Measurements from ENCODE around the gene BMX. TPM values are rescaled to one million over a fixed set of nuclear protein-coding genes. Genes with fewer than 3 reads are reported as not detected.

BMX gene
- total and polyA plus RNA-seq, 10 of the 15 experiments (the other 5 are each of a cell fraction or from before 2014, with no cell fraction given): not detected

- TF ChIP-seq CEBPZ (IDR thresholded peaks at IDR 0.05; ENCODE audit: low read depth, low read length): no peak
- TF ChIP-seq CTCF (IDR thresholded peaks at IDR 0.05 in 2 of 3, conservative IDR thresholded peaks at IDR 0.05 in 1 of 3; ENCODE audit: control insufficient read depth in 2 of 3, extremely low read depth in 1 of 3, insufficient read depth in 1 of 3, low read depth in 3 of 3, low read length in 3 of 3): no peak
- no peak for TF ChIP-seq E4F1 (IDR thresholded peaks at IDR 0.05; ENCODE audit: borderline replicate concordance, partially characterized antibody)
- TF ChIP-seq RB1 (IDR thresholded peaks at IDR 0.05; ENCODE audit: borderline replicate concordance): no peak
- no peak for TF ChIP-seq PRDM15 (CRISPR knock-in tag; IDR thresholded peaks at IDR 0.05)
- no peak for TF ChIP-seq USF1 (IDR thresholded peaks at IDR 0.05; ENCODE audit: borderline replicate concordance, extremely low read length, insufficient read depth, low read depth, low read length)
- TF ChIP-seq CBX5 (IDR thresholded peaks at IDR 0.05; ENCODE audit: low read depth): no peak
These were observed 3.8 kb upstream of the BMX start (continued) for GRCh38 chrX:15496824-15497223.
